B cell (primary cell): Measurements from ENCODE around the gene BHLHE41.

Experiments
- EZH2 ChIP-seq: IDR thresholded peaks from 2 replicates; pipeline ENCODE4 v1.6.1; 2012; ENCODE audit warnings: borderline replicate concordance, low read depth, mild to moderate bottlenecking, moderate library complexity, low read length; ENCODE audit not compliant: insufficient read depth, poor library complexity, severe bottlenecking
- TF ChIP-seq, protein P1 (sequence below): fragments of 200-600 bp; IDR thresholded peaks from one replicate; pipeline ENCODE4 v1.8.0; 2022; ENCODE audit warnings: antibody characterized with exemption, mild to moderate bottlenecking

DNA sequence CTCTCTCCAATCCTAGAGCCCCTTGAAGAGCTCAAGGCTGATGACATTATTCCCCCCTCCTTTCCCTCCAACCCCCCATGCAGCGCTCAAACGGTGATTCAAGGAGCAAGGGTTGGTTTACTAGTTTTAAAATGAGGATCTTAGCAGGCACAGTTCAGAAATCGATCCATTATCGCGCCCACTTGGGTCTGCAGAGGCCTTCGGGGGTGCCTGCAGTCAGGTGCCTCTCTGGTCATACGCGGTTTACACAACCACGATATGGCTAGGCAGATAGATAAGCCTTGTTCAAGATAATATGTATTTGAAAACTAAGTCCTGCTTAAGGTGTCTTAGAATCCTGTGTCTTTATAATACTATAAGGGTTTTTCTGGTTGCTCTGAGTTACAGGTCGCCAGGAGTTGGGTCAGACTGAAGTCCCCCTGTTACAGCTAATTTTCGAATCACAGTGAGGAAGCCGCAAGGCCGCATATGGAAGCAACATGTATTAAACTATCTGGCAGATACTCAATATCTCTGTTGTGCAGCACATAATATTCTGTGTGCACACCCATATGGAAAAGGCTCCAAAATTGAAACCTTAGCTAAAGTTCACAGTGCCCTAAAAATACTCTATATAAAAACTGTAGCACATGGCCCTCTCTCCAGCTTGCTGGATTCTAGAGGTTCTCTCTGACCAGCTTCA, 10.0 kb downstream of the BHLHE41 start:
- TF ChIP-seq, protein P1, sequence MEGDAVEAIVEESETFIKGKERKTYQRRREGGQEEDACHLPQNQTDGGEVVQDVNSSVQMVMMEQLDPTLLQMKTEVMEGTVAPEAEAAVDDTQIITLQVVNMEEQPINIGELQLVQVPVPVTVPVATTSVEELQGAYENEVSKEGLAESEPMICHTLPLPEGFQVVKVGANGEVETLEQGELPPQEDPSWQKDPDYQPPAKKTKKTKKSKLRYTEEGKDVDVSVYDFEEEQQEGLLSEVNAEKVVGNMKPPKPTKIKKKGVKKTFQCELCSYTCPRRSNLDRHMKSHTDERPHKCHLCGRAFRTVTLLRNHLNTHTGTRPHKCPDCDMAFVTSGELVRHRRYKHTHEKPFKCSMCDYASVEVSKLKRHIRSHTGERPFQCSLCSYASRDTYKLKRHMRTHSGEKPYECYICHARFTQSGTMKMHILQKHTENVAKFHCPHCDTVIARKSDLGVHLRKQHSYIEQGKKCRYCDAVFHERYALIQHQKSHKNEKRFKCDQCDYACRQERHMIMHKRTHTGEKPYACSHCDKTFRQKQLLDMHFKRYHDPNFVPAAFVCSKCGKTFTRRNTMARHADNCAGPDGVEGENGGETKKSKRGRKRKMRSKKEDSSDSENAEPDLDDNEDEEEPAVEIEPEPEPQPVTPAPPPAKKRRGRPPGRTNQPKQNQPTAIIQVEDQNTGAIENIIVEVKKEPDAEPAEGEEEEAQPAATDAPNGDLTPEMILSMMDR = no peak
- TF ChIP-seq EZH2 = no peak
